Peyer's patch (tissue), 4 donors: ENCODE measurements around the gene CA11.

Experiments
- POLR2A ChIP-seq, 2 donors: fragments of 450-650 bp; IDR thresholded peaks; one replicate each; pipeline ENCODE4 v1.5.1; 2017; ENCODE audit warnings: antibody characterized with exemption in 2 of 2, mild to moderate bottlenecking in 2 of 2, moderate library complexity in 2 of 2
- TF ChIP-seq, protein P1 (sequence below), 6 experiments: fragments of 450-650 bp in 4 of 6; fragments of 200-600 bp in 2 of 6; sonication (generic) in 1 of 6; IDR thresholded peaks; one replicate each; pipeline ENCODE4 v1.5.1; 2017 to 2019; ENCODE audit warnings: antibody characterized with exemption in 6 of 6, mild to moderate bottlenecking in 3 of 6, moderate library complexity in 1 of 6

DNA sequence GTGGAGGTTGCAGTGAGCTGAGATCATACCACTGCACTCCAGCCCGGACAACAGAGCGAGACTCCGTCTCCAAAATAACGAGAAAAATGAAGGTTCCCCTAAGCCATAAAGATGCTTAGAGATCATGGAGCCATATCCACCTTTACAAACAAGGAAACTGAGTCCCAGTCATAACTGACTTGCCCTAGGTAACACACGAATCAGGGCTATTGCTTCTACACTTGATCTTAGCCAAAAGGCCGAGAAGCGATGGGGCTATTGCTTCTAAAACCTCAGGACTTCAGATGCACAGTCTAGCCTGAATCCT, 12.0 kb downstream of the CA11 start:
- TF ChIP-seq, protein P1, sequence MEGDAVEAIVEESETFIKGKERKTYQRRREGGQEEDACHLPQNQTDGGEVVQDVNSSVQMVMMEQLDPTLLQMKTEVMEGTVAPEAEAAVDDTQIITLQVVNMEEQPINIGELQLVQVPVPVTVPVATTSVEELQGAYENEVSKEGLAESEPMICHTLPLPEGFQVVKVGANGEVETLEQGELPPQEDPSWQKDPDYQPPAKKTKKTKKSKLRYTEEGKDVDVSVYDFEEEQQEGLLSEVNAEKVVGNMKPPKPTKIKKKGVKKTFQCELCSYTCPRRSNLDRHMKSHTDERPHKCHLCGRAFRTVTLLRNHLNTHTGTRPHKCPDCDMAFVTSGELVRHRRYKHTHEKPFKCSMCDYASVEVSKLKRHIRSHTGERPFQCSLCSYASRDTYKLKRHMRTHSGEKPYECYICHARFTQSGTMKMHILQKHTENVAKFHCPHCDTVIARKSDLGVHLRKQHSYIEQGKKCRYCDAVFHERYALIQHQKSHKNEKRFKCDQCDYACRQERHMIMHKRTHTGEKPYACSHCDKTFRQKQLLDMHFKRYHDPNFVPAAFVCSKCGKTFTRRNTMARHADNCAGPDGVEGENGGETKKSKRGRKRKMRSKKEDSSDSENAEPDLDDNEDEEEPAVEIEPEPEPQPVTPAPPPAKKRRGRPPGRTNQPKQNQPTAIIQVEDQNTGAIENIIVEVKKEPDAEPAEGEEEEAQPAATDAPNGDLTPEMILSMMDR (IDR thresholded peaks at IDR 0.05), result no peak
- TF ChIP-seq POLR2A (IDR thresholded peaks at IDR 0.05), result no peak
